Bronchial epithelial cell (primary cell): ENCODE measurements around the gene TENM4. TPM values are rescaled to one million over a fixed set of nuclear protein-coding genes. Genes with fewer than 3 reads are reported as not detected.

ENCODE experiments used
- DNase-seq: peaks from one replicate; pipeline ENCODE4 v3.0.0-alpha.2; 2010; ENCODE audit warnings: low read depth
- FAIRE-seq: peaks from 2 replicates; lab custom pipeline; 2011; peaks lifted over from hg19 to GRCh38; lab: Jason Lieb, UNC
- H3K27me3 ChIP-seq: 2 replicates; pipeline ENCODE4 v1.5.1; 2011; ENCODE audit warnings: low read length; ENCODE audit not compliant: control insufficient read depth, insufficient read depth
- H3K36me3 ChIP-seq: 2 replicates; pipeline ENCODE4 v1.5.1; 2011; ENCODE audit warnings: low read length; ENCODE audit not compliant: control insufficient read depth, insufficient read depth
- H3K4me3 ChIP-seq: 2 replicates; pipeline ENCODE4 v1.5.1; 2011; ENCODE audit warnings: mild to moderate bottlenecking, low read depth, low read length, control low read depth
- total RNA-seq: library from RNA; depleted of rRNA; stranded (reverse); fragments of >200 nt; gene quantifications from 2 replicates; pipeline ENCODE4 v1.2.1, GENCODE V29; 2014
- TF ChIP-seq, protein P1 (sequence below): IDR thresholded peaks from 2 replicates; pipeline ENCODE4 v1.5.1; 2011; ENCODE audit warnings: mild to moderate bottlenecking, moderate library complexity, low read length, control low read depth, inconsistent platforms; ENCODE audit not compliant: insufficient read depth, severe bottlenecking

TENM4 gene
- total RNA-seq, 1 donor from 2014 or later: 6.1 TPM

DNA sequence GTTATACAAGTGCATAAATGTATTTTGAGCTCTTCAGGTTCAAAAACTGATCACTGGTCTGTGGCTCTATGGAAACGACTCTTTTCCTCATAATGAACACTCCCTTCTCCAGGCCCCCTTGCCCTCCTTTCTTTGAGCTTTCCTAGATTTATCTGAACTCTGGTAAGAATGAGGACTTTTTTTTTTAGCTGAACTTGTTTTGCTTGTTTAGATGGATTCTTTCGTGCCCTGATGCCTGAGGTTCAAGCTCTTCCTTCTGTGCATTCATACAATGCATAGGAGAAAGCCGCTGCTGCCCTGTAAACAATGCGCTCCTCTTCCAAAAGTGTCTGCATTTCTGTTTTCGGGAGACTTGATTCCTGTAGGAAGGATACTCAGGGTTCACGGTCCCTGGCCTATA is 205.1 kb downstream of the TENM4 start:
- FAIRE-seq (no peak), DNase-seq (no peak)
- TF ChIP-seq, protein P1, sequence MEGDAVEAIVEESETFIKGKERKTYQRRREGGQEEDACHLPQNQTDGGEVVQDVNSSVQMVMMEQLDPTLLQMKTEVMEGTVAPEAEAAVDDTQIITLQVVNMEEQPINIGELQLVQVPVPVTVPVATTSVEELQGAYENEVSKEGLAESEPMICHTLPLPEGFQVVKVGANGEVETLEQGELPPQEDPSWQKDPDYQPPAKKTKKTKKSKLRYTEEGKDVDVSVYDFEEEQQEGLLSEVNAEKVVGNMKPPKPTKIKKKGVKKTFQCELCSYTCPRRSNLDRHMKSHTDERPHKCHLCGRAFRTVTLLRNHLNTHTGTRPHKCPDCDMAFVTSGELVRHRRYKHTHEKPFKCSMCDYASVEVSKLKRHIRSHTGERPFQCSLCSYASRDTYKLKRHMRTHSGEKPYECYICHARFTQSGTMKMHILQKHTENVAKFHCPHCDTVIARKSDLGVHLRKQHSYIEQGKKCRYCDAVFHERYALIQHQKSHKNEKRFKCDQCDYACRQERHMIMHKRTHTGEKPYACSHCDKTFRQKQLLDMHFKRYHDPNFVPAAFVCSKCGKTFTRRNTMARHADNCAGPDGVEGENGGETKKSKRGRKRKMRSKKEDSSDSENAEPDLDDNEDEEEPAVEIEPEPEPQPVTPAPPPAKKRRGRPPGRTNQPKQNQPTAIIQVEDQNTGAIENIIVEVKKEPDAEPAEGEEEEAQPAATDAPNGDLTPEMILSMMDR: no peak
- Histone ChIP-seq H3K36me3 (no peaks in the 10 kb centered on the region), H3K4me3 (no peak overlapping the region), H3K27me3 (no peaks in the 10 kb centered on the region)

DNA sequence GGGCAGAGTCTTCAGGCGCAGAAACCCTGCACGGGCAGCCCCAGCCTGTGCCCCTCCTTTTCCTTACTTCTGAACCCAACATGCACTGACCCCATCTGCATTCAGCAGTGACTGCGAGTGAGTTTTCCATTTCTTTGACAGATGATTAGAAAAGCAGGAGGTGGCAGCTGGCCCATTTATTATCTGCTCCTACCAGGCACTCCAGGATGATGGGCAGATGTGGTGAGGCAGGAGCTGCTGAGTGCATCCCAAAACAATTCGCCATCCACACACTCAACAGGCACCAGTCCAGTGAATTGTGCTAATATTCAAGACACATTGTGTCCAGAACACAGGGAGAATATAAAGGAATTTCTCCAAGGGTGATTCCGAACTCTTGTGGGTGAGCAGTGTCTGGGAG is 208.5 kb downstream of the TENM4 start:
- TF ChIP-seq, protein P1: no peak
- H3K36me3 ChIP-seq: no peaks in the 10 kb centered on the region
- H3K4me3 ChIP-seq: no peak overlapping the region
- H3K27me3 ChIP-seq: no peaks in the 10 kb centered on the region
- no peak for DNase-seq
- no peak for FAIRE-seq

DNA sequence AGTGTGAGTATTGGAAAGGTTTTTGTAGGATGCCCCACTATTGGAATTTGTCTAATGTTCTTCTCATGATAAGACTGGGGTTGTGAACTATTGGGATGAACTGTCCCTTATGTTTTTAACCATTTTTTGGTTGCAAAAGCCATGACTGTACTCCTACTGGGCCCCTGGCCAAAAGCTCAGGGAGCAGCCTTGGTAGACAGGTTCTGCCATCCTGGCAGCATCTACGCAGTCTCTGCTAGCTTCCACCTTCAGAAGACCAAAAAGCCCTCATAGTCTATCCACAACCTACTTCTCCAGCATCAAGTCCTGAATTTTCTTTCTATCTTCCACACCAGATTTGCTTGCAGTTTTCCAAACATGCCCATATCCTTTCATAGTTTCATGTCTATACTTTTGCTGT is 211.8 kb downstream of the TENM4 start:
- Histone ChIP-seq H3K4me3 (no peak overlapping the region), H3K27me3 (no peaks in the 10 kb centered on the region), H3K36me3 (no peaks in the 10 kb centered on the region)
- TF ChIP-seq, protein P1: no peak
- FAIRE-seq (peak; percentile 43), DNase-seq (peak; percentile 44)

DNA sequence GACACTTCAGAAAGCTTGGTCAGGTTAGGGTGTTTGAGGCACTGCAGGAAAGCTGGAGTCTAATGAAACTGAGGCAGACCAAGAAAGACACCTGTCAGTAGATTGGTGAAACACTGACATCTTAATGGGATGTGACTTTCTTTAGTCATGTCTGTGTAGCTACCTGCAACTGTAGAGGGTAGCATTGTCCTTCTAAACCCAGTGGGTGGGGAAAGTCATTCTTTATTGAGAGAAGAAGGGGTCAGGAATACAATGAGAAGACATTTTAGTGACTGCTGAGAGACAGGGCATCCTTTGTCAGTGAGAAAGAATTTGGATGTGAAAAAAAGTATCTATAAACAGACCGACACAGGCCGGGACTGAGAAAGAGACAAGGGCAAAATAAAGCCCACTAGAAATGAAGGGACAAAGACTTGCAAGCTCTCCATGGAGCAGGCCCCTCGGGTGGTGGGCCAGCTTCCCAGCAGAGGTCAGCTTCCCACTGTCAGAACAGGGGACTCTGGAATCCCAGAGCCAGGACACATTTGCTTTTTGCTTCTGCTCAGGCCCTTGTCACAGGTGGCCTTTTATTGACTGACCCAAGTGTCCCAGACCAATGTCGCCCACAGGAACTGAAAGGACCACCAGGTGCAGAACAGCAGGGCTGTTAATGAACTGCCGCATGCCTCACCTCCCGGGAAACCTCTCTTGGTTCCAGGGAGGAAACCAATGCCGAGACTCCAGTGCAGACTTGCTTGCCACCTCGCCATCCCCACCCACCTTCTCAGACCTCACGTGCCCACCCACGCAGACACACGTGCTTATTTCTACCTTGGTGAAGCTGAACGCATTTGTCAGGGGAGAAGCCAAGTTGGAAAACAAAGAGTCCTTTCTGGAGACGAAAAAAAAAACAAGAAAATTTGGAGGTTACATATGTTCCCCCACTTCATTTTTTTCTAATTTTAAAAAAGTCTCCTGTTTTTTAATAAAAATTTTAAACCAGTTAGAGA is 212.8 kb downstream of the TENM4 start:
- FAIRE-seq (no peak), DNase-seq (no peak)
- H3K36me3 ChIP-seq: no peaks in the 10 kb centered on the region
- TF ChIP-seq, protein P1: no peak
- no peak overlapping the region for H3K4me3 ChIP-seq
- H3K27me3 ChIP-seq: no peaks in the 10 kb centered on the region

DNA sequence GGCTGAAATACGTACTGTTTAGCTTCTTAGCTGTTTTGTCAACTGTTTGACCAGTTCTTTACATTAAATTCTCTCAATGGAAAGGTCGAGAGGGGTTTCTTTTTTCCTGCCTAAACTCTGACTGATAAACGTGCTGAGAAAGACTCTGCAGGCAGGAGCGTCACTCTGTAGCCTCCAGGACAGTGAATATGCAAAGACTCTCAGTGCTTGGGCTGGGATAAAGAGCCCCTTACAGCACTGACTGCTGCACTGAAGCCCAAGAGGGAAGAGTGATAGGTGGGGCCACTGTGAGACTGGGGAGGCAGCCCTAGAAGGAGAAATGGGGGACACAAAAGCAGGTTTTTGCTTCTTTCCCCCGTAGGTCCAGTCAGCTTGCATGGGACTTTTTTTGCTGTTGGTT is 213.5 kb downstream of the TENM4 start:
- Histone ChIP-seq H3K4me3 (no peak overlapping the region), H3K27me3 (no peaks in the 10 kb centered on the region), H3K36me3 (no peaks in the 10 kb centered on the region)
- DNase-seq (no peak), FAIRE-seq (no peak)
- TF ChIP-seq, protein P1: no peak
